Measurements from ENCODE around the gene JAKMIP1. TPM values are rescaled to one million over a fixed set of nuclear protein-coding genes. Genes with fewer than 3 reads are reported as not detected.

The JAKMIP1 gene
- not detected in 2 replicates for total RNA-seq

DNA sequence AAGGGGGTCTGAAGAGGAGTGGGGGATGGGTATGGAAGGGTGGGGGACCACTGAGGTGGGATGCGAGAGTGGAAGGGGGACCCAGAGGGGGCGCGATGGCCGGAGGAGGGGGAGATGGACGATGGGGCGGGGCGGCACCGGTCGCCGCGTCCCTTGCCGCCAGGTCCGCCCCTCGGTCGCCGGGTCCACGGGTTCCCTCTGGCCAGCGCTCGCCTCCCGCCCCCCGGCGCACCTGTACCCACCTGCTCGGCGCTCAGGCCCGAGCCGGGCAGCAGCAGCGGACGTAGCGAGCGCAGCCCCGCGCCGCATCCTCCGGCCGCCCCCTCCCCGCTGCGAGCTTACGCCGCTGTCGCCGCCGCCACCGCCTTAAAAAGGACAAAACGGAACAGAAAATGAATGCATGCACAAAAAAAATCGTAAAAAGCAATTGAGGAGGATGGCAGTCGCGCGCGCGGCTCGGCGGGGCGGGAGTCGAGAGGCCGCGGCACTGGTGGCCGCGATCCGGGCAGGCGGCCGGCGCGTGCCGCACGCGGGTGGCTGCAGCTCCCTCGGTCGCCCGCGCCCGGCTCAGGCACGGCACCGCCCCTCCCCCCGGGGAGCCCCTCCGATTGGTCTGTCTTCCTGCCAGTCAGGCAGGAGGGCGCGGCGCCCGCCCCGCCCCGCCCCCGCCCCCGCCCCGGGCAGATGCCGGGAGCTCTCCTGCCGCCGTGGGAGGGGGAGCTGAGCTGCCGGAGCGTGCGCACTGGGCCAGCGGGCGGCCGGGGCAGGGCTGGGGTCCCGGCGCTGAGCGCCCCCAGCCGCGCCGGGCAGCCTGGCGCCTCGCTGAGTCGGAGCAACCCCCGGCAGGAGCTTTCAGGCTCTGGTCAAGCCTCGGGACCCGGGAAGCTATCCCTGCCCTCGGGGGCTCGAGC is at the start of gene JAKMIP1:
Gene JAKMIP1 (minus strand): TSS at position 539 of the 911 bp plus-strand sequence. CDS start 87,699 bp downstream, outside the sequence.

DNA sequence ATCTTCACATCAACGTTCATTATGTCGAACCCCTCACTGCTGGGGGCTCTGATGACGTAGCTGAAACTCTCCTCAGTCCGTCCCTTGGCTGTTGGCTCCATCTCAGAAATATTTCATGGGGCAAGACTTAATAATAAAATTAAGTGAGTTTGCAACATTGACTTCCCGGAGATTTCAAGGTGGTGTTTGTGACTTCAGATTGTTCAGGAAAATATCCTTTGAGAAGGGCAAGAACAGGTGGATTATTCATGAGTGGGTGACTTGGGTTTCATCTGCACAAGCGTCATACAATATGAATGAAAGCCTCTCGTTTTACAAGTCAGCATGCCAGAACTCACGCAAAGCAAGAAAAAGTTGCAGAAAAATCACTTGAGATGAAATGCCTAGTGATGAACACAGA is 182.0 kb downstream of the JAKMIP1 start, which contains the start of gene C4orf50:
Gene C4orf50 (minus strand): TSS at position 101 of the 400 bp plus-strand sequence.

Other genes with a start within 250 kb of the JAKMIP1 start
- not detected in 2 replicates for gene C4orf50, start 182.1 kb downstream of the JAKMIP1 start, total RNA-seq
- gene WFS1, start 69.3 kb upstream of the JAKMIP1 start, total RNA-seq, result 23.5 and 30.8 TPM in 2 replicates